CD1c-positive myeloid dendritic cell (primary cell): ENCODE measurements around the gene RPL28.
"Not testable (repeated sequence)": the region's sequence is repeated elsewhere in the genome, so short reads cannot be mapped to it uniquely, and the experiment has no call there.

ENCODE experiments used
- DNase-seq: peaks from one replicate; pipeline ENCODE4 v3.0.0-alpha.2; 2016; ENCODE audit errors: extremely low spot score

Gene RPL28

GRCh38 chr19:55448175-55448490, 62.4 kb downstream of the RPL28 start:
- not testable (repeated sequence) for DNase-seq

- DNase-seq = no peak
These were observed 63.7 kb downstream of the RPL28 start for GRCh38 chr19:55449469-55449868.

GRCh38 chr19:55451163-55451964, 65.6 kb downstream of the RPL28 start:
- no peak for DNase-seq

- DNase-seq = no peak
These were observed 66.4 kb downstream of the RPL28 start for GRCh38 chr19:55451965-55452748.
